GM18873 (cell line): ENCODE results near the gene GCM1.

Experiments
- ATAC-seq: cut with Tn5 transposase; IDR thresholded peaks from one replicate; pipeline ENCODE4 v1.9.1; 2021; ENCODE audit warnings: mild to moderate bottlenecking, moderate library complexity, moderate number of reproducible peaks; ENCODE audit not compliant: unreplicated experiment, low FRiP score

Gene GCM1

DNA sequence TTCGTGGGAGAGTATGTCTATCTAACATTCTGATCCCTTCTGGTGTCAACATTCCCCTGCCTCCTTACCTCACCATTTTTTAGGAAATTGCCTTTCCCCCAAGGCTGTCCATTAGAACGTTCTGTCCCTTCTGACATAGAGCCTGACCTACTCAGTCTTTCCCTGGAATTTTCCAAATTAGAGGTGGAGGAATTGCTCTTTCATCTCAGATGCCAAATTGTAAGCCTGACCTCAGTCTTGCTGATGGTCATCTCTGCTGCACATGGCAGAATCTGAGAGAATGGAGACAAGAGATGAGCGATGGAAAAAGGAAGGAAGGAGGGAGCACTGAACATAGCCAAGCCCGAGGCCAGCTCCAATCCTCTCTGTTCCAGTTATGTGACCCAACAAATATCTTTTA lies 5.4 kb upstream of the GCM1 start:
- ATAC-seq: no peak

- no peak for ATAC-seq
Observed at GRCh38 chr6:53152576-53152975, 3.9 kb upstream of the GCM1 start.

DNA sequence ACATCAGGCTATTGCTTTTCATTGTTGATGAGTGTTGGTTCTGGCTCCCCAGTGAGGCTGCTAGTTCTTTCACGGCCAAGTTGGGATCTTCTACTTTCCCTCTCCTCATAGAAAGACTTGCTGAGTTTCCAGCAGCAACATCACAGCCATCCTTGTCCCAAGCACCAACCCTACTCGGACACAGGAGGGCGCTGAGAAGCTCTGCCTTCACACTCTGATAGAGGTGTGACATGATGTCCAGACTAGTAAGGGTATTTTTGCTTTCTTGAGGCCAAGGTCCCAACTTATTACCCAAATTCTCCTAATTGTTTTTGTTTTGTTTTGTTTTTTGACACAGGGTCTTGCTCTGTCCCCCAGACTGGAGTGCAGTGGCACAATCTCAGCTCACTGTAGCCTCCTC lies 3.0 kb upstream of the GCM1 start:
- ATAC-seq: no peak

- no peak for ATAC-seq
Observed at GRCh38 chr6:53144802-53145201, 3.8 kb downstream of the GCM1 start.

DNA sequence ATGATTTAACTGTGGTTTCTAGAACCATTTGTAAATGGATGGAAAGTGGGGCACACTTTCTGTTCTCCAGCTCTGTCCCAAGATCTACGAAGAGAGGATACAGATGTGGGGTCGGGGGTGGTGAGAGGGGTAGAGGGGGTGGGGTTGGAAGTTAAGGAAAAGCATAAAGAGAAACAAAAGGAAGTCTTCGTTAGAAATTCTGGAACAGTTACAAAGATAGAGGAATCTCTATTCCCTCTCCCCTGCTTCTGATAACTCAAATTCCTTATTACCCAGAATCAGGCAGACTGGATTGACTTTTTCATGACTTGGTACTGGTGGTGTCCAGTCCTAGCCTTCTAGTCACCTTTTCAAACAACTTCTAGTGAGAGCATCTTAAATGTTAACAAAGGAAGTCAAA lies 4.9 kb downstream of the GCM1 start:
- no peak for ATAC-seq

- ATAC-seq: no peak
Observed at GRCh38 chr6:53142810-53143209, 5.8 kb downstream of the GCM1 start.

DNA sequence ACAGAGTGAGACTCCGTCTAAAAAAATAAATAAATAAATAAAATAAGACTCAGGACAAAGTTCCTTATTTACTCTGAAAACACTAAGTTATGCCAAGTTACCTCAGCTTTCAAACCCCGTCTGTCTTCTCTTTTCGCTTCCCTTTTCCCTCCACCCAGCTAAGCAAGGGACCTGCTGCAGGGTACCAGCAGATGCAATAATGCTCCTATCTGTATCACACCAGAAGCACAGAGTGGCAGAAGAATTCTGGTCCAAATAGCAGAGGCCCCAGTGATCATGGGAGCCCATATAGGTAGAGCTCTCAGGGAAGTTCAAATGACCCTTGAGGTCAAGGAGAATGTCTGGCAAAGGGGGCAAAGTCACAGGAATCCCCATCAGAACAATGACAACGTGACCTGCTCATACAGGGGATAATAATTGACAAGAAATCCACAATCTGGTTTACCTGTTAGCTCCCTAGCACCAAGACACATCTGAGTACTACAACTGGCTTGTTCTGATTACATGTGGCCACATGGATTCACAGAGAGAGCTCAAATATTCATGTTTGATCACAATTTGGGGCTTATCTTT lies 8.7 kb downstream of the GCM1 start:
- ATAC-seq: no peak

DNA sequence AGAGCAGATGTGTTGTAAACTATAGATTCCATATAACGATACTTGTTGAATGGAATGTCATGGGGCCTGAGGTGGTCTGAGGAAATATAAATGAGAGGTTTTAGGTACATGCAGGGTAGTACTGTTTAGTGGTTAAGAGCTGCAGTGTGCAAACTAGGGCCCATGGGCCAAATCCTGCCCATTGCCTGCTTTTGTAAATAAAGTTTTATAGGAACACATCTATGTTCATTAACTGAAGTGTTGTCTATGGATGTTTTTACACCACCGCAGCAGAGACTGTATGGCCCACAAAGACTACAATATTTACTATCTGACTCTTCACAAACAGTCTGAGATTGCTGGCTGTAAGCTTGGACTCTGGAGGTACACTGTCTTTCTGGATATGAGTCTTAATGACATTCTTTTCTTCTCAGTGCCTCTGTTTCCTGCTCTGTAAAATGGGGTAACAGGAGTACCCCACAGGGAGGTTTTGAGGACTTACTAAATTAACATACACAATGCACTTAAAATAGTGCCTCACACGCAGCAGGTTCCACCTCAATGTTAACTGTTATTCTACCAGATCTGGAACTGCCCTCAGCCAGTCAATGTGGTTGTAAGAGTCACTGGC lies 12.5 kb downstream of the GCM1 start:
- ATAC-seq: no peak

GRCh38 chr6:53134601-53135235 lies 13.9 kb downstream of the GCM1 start:
- ATAC-seq: no peak

DNA sequence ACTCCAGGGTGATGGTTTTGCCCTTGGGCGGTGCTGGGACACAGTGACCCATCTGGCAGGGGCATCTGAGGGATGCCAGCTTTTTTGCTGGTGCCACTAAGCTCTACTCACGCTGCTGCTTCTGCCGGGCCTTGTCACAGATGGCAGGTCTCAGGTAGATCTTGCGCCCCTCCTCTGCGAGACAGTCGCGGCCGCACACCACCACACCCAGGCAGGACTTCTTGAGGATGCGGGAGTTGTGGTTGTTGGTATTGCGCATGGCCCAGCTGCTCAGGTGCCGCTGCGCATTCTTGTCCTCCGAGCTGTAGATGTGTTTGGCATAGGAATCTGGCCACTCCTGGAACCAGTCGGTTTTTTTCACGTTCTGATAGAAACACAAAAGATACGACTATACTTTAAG lies 14.7 kb downstream of the GCM1 start:
- no peak for ATAC-seq

DNA sequence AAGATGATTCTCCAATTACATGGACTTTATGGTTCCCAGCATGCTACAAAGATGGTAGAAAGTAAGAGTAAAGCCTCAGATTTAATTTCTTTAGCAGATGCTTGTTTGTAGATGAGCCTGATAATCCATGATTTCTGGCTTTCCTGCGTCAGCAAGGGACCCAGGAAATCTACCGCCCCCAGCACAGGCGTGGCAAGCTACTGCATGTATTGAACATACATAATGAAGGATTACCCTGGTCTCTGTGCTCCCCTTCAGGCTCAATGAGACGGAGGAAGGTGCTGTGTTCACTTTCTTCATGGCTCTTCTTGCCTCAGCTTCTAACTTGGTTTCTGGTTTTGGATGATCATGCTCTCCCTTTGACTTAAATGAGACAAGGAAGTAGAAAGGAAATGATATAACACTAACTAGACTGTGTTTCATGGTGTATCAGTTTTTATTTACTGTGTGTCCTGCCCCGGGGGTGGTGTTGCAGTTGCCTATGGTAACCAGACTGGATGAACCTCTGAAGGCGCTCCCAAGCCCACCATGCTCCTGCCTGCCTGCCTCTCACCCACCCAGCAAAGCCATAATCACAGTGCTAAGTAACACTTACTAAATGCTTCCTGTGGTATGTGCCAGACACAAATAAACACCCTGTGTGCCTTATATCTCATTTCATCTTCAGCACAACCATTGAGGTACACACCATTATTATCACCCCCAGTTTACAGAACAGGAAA lies 17.9 kb downstream of the GCM1 start:
- no peak for ATAC-seq

DNA sequence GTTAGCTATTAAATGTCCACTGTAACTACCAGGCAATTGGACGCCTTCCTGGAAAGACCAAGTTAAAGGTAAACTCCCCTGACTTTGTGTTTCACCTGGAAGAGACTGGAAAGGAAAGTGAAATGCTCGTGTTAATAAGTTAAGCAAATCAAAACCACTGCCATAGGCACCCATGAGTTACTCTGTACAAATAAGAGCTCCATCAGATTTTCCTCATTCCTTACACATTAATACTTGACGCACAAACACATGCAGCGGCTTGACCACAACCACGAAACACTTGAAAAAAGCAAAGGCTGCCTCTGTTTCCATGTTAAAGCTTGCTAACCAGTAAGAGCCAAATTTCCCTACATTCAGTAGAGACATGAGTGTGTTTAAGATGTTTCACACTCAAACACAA lies 19.8 kb downstream of the GCM1 start:
- ATAC-seq: no peak

- ATAC-seq: no peak
Observed at GRCh38 chr6:53125276-53125675, 23.4 kb downstream of the GCM1 start.

GRCh38 chr6:53124131-53124800 lies 24.4 kb downstream of the GCM1 start:
- ATAC-seq: no peak

- no peak for ATAC-seq
Observed at GRCh38 chr6:53119772-53120409, 28.8 kb downstream of the GCM1 start.

DNA sequence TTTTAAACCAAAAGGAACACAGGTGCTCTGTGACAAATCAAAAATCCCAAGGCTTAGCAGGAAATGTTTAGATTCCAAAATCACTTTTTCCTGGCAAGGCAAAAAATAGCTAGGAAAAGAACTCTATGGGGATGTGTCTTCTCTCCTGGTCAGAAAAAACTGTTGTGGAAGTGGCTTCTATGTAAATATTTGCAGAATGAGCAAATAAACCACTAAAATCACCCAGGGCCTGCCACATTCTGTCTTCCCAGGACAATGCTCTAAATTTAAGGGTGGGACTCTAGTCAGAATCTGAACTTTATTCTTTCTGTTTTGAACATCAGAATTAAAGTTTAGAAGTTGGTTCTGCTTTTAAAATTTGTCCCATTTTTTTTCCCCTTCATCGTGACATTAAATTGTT lies 29.3 kb downstream of the GCM1 start:
- no peak for ATAC-seq

- ATAC-seq: no peak
Observed at GRCh38 chr6:53115741-53116140, 32.9 kb downstream of the GCM1 start.

DNA sequence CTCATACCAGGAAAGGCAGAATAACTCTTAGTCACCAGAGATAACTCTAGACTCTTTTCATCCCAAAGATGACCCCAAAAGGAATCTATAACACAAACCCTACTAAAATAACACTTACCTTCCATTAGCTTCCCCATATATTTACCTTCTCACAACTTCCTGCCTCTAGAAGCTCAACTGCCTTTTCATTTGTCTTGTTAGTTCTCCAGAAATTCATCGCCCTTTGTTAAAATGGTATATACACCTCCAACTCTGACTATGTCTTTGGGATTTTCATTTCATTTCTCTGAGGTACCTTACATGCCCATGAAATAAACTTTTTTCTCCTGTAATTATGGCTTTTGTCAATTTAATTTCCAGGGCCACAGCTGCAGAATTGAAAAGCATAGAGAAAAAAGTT lies 33.5 kb downstream of the GCM1 start:
- ATAC-seq: no peak

DNA sequence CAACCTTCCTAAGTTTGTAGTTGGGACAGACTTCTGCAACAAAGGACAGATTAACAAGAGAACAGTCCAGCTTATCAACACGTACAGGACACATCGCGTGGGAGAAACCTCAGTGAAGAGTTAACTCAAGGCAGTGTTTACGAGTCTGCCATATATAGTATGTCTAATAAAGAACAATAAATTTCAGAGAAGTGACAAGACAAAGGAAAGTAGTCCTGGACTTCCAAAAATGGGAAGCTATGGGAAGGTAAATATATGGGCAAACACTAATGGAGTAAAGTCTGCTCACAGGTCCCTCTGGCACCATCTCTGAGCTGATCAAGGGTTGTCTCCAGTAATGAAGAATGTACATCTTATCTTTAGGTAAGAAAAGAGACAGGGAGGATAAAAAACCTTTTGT lies 34.9 kb downstream of the GCM1 start:
- no peak for ATAC-seq

DNA sequence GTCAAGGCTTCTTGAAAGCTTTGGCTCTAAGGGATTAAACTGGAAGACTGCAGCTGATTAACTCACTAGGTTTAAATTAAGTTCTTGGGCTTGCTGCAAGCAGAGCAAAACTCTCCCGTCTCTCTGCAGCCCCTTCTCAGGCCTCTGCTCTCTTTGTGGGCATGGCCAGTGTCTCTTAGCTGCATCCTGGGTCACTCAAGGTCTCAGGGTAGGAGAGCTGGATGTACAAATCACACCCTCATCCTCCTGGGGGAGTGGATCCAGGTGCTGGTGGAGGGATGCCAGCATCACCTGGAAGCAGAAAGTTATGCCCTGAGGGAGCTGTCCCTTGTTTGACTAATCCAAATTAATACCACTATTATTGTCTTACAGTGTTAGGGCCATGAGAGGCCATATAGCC lies 35.8 kb downstream of the GCM1 start:
- no peak for ATAC-seq

- no peak for ATAC-seq
Observed at GRCh38 chr6:53112404-53112803, 36.2 kb downstream of the GCM1 start.
